Measurements from ENCODE around the gene CNN2.

The CNN2 gene

DNA sequence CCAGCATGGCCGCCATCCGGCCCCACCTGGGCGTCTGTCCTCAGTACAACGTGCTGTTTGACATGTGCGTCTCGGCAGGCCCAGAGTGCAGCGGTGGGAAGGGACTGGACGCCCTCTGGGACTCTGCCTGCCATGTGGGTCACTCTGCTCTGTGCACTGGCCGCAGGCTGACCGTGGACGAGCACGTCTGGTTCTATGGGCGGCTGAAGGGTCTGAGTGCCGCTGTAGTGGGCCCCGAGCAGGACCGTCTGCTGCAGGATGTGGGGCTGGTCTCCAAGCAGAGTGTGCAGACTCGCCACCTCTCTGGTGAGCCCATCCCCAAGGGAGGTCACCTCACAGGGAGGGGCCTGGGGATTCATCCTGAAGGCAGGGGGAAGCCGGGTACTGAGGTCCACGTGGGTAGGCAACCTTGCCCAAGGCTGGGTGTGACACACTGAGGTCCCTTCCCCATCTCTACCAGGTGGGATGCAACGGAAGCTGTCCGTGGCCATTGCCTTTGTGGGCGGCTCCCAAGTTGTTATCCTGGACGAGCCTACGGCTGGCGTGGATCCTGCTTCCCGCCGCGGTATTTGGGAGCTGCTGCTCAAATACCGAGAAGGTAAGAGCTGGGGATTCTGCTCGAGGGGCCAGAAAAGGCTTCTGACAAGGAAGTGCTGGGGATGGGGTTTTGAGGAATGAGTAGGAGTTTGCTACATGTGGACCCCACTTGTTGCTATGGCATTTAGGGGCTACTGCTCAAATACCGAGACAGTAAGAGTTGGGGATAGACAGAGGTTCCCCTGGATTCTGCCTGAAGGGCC is 24.8 kb downstream of the CNN2 start:
- TF ChIP-seq, protein P1, sequence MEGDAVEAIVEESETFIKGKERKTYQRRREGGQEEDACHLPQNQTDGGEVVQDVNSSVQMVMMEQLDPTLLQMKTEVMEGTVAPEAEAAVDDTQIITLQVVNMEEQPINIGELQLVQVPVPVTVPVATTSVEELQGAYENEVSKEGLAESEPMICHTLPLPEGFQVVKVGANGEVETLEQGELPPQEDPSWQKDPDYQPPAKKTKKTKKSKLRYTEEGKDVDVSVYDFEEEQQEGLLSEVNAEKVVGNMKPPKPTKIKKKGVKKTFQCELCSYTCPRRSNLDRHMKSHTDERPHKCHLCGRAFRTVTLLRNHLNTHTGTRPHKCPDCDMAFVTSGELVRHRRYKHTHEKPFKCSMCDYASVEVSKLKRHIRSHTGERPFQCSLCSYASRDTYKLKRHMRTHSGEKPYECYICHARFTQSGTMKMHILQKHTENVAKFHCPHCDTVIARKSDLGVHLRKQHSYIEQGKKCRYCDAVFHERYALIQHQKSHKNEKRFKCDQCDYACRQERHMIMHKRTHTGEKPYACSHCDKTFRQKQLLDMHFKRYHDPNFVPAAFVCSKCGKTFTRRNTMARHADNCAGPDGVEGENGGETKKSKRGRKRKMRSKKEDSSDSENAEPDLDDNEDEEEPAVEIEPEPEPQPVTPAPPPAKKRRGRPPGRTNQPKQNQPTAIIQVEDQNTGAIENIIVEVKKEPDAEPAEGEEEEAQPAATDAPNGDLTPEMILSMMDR (conservative IDR thresholded peaks at IDR 0.05; ENCODE audit: control insufficient read depth, insufficient read depth, low read depth, low read length) = no peak
- no peak overlapping the region for H3K4me3 ChIP-seq (ENCODE audit: control insufficient read depth, low read depth, low read length)
- no peak for DNase-seq (ENCODE audit: low read depth)

DNA sequence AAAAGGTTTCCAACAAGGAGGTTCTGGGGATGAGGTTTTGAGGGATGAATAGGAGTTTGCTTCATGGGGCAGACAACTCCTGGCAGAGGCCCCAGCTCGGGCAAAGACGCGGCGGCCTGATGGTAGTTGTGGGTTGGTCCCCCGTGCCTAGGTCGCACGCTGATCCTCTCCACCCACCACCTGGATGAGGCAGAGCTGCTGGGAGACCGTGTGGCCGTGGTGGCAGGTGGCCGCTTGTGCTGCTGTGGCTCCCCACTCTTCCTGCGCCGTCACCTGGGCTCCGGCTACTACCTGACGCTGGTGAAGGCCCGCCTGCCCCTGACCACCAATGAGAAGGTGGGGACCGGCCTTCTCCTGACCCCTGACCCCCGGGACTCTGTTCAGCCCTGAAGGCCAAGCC is 25.4 kb downstream of the CNN2 start:
- DNase-seq (ENCODE audit: low read depth) = no peak
- no peak overlapping the region for H3K4me3 ChIP-seq (ENCODE audit: control insufficient read depth, low read depth, low read length)
- TF ChIP-seq, protein P1 (conservative IDR thresholded peaks at IDR 0.05; ENCODE audit: control insufficient read depth, insufficient read depth, low read depth, low read length) = no peak

DNA sequence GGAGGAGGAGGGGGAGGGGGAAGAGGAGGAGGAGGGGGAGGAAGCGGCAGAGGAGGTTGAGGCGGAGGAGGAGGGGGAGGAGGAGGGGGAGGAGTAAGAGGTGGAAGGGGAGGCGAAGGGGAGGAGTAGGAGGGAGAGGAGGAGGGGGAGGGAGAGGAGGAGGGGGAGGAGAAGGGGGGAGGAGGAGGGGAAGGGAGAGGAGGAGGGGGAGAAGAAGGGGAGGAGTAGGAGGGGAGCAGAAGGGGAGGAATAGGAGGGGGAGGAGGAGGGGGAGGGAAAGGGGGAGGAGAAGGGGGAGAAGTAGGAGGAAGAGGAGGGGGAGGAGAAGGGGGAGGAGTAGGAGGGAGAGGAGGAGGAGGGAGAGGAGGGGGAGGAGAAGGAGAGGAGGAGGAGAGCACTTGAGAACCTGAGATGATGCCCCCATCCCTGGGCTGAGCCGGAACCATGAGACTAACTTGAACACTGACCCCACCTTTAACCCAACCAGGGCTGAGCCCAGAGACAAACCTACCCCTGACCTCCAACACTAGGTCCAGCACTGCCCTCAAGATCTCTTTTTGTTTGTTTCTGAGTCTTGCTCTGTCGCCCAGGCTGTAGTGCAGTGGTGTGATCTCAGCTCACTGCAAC is 26.1 kb downstream of the CNN2 start:
- no peak for DNase-seq (ENCODE audit: low read depth)
- TF ChIP-seq, protein P1 (conservative IDR thresholded peaks at IDR 0.05; ENCODE audit: control insufficient read depth, insufficient read depth, low read depth, low read length) = no peak
- no peak overlapping the region for H3K4me3 ChIP-seq (ENCODE audit: control insufficient read depth, low read depth, low read length)

DNA sequence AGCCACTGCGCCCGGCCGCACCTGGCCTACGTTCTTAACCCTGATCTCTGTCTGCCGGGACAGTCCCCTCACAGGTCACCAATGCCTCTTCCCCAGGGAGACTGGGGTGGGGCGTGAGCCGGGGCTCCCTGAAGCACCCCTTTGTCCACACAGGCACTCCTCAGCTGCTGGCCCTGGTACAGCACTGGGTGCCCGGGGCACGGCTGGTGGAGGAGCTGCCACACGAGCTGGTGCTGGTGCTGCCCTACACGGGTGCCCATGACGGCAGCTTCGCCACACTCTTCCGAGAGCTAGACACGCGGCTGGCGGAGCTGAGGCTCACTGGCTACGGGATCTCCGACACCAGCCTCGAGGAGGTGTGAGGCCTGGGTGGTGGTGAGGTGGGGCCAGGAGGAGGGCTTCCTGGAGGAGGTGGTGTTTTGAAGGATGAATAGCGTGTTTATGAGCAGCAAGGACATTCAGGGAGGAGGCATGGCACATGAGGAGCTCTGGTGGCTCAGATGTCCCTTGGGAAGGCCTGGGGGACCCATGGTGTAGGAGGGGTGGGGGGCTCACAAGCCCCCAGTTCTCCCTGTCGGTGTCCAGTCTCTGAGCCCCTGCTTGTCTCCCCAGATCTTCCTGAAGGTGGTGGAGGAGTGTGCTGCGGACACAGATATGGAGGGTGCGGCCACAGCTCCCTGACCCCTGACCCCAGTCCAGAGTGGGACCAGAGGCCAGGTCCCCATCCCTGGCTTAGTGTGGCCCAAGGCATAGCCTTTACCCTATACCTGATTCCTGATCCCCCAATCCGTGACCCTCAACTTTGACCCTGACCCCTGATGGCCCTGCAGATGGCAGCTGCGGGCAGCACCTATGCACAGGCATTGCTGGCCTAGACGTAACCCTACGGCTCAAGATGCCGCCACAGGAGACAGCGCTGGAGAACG is 27.0 kb downstream of the CNN2 start:
- no peak overlapping the region for H3K4me3 ChIP-seq (ENCODE audit: control insufficient read depth, low read depth, low read length)
- TF ChIP-seq, protein P1 (conservative IDR thresholded peaks at IDR 0.05; ENCODE audit: control insufficient read depth, insufficient read depth, low read depth, low read length) = no peak
- no peak for DNase-seq (ENCODE audit: low read depth)

DNA sequence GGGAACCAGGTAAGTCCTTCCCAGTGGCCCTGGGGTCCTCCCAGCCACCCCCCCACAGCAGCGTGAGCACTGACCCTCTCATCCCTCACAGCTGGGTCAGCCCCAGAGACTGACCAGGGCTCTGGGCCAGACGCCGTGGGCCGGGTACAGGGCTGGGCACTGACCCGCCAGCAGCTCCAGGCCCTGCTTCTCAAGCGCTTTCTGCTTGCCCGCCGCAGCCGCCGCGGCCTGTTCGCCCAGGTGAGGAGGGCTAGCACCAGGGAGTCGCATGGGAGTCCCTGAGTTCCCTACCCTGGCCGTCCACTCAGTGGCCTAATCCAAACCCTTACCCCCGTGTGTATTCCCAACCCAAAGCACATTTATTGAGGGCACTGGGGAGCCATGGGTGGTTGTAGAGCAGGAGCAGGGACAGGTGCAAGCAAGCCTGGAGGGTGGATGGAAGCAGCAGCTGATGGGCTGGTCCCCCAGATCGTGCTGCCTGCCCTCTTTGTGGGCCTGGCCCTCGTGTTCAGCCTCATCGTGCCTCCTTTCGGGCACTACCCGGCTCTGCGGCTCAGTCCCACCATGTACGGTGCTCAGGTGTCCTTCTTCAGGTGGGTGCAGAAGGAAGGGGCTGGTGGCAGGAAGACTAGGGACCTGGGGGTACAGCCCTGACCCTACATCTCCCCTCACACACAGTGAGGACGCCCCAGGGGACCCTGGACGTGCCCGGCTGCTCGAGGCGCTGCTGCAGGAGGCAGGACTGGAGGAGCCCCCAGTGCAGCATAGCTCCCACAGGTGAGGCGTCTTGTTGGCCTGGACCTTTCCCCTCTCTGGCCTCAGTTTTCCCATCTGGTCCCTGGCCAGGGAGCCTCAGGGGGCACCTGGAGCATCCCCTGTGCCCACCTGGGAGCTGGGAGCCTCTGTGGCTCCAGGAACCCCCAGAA is 28.0 kb downstream of the CNN2 start:
- TF ChIP-seq, protein P1 (conservative IDR thresholded peaks at IDR 0.05; ENCODE audit: control insufficient read depth, insufficient read depth, low read depth, low read length) = no peak
- no peak overlapping the region for H3K4me3 ChIP-seq (ENCODE audit: control insufficient read depth, low read depth, low read length)

DNA sequence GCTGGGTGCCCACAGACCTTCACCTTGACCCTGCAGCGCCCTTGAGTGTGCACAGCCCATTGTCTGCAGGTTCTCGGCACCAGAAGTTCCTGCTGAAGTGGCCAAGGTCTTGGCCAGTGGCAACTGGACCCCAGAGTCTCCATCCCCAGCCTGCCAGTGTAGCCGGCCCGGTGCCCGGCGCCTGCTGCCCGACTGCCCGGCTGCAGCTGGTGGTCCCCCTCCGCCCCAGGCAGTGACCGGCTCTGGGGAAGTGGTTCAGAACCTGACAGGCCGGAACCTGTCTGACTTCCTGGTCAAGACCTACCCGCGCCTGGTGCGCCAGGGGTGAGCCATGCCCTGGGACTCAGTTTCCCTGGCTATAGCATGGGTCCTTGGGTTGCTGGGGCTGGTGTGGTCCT is 28.6 kb downstream of the CNN2 start:
- DNase-seq (ENCODE audit: low read depth) = no peak
- TF ChIP-seq, protein P1 (conservative IDR thresholded peaks at IDR 0.05; ENCODE audit: control insufficient read depth, insufficient read depth, low read depth, low read length) = no peak

More for the DNA sequence above, 28.0 kb downstream of the CNN2 start:
- DNase-seq (ENCODE audit: low read depth) = no peak

More for the DNA sequence above, 28.6 kb downstream of the CNN2 start:
- no peak overlapping the region for H3K4me3 ChIP-seq (ENCODE audit: control insufficient read depth, low read depth, low read length)

Data from fibroblast of mammary gland (primary cell).